Adrenal gland (tissue), 5 donors: ENCODE results near the gene MAGI1.

Experiments
- CTCF ChIP-seq, 6 experiments: fragments of 450-650 bp in 4 of 6; fragments of 200-600 bp in 2 of 6; sonication (generic) in 1 of 6; IDR thresholded peaks; 1 replicate in 5 of 6; 2 replicates in 1 of 6; pipeline versions ENCODE4 v1.5.1 to v1.8.0; 2016 to 2021; ENCODE audit warnings: antibody characterized with exemption in 6 of 6, mild to moderate bottlenecking in 2 of 6, moderate library complexity in 1 of 6
- POLR2A ChIP-seq, 2 donors: fragments of 450-650 bp; IDR thresholded peaks; one replicate each; pipeline ENCODE4 v1.6.1; 2017; ENCODE audit warnings: antibody characterized with exemption in 2 of 2, mild to moderate bottlenecking in 2 of 2, moderate library complexity in 1 of 2
- donor health status: DM: no; HTN: no; CAD: no.

- TF ChIP-seq POLR2A (IDR thresholded peaks at IDR 0.05) = no peak
- TF ChIP-seq CTCF (IDR thresholded peaks at IDR 0.05) = no peak
Observed at GRCh38 chr3:65948841-65949573, 89.7 kb downstream of the MAGI1 start.
